Stimulated activated CD8-positive, alpha-beta memory T cell treated with anti-CD3 and anti-CD28 coated beads, Interleukin-15, amount 100 ng/mL, for 4 hours (primary cell): ENCODE measurements around the gene PTGS2.
"Not testable (repeated sequence)": the region's sequence is repeated elsewhere in the genome, so short reads cannot be mapped to it uniquely, and the experiment has no call there.

Experiments
- DNase-seq, 2 donors: peaks; one replicate each; pipeline ENCODE4 v3.0.0-alpha.2; 2020; ENCODE audit warnings: low read depth in 2 of 2

Gene PTGS2

GRCh38 chr1:186670297-186671135 lies 9.7 kb downstream of the PTGS2 start:
- no peak for DNase-seq

GRCh38 chr1:186669784-186670183 lies 10.4 kb downstream of the PTGS2 start:
- not testable (repeated sequence) for DNase-seq

- DNase-seq: not testable (repeated sequence)
Measured at GRCh38 chr1:186664217-186664616, 16.0 kb downstream of the PTGS2 start.

- DNase-seq: no peak
Measured at GRCh38 chr1:186662752-186663151, 17.5 kb downstream of the PTGS2 start.

- no peak for DNase-seq
Measured at GRCh38 chr1:186659890-186660341, 20.3 kb downstream of the PTGS2 start.

GRCh38 chr1:186658999-186659398 lies 21.2 kb downstream of the PTGS2 start:
- no peak for DNase-seq

- no peak for DNase-seq
Measured at GRCh38 chr1:186657481-186657880, 22.7 kb downstream of the PTGS2 start.

- no peak for DNase-seq
Measured at GRCh38 chr1:186655876-186656275, 24.3 kb downstream of the PTGS2 start.

GRCh38 chr1:186654741-186655140 lies 25.5 kb downstream of the PTGS2 start:
- DNase-seq: no peak

GRCh38 chr1:186653312-186653711 lies 26.9 kb downstream of the PTGS2 start:
- no peak for DNase-seq

GRCh38 chr1:186648613-186649012 lies 31.6 kb downstream of the PTGS2 start:
- DNase-seq: no peak

GRCh38 chr1:186647985-186648384 lies 32.2 kb downstream of the PTGS2 start:
- not testable (repeated sequence) for DNase-seq

- no peak for DNase-seq
Measured at GRCh38 chr1:186643614-186644013, 36.6 kb downstream of the PTGS2 start.

- not testable (repeated sequence) for DNase-seq
Measured at GRCh38 chr1:186637567-186637966, 42.7 kb downstream of the PTGS2 start.

- DNase-seq: no peak
Measured at GRCh38 chr1:186636786-186637185, 43.4 kb downstream of the PTGS2 start.

GRCh38 chr1:186634511-186634910 lies 45.7 kb downstream of the PTGS2 start:
- no peak for DNase-seq

- no peak for DNase-seq
Measured at GRCh38 chr1:186633116-186633515, 47.1 kb downstream of the PTGS2 start.

GRCh38 chr1:186629341-186629740 lies 50.9 kb downstream of the PTGS2 start:
- DNase-seq: no peak

GRCh38 chr1:186628910-186629309 lies 51.3 kb downstream of the PTGS2 start:
- no peak for DNase-seq

- no peak for DNase-seq
Measured at GRCh38 chr1:186627019-186627418, 53.2 kb downstream of the PTGS2 start.

- DNase-seq: no peak
Measured at GRCh38 chr1:186626356-186626932, 53.8 kb downstream of the PTGS2 start.

- DNase-seq: no peak
Measured at GRCh38 chr1:186623551-186623950, 56.7 kb downstream of the PTGS2 start.
